Raji (cell line): ENCODE data around the gene MAP4K5.

Experiments
- POLR2A ChIP-seq: IDR thresholded peaks from 2 replicates; pipeline ENCODE4 v1.6.1; 2011; ENCODE audit warnings: low read depth, low read length, control low read depth; ENCODE audit not compliant: insufficient read depth

The MAP4K5 gene

DNA sequence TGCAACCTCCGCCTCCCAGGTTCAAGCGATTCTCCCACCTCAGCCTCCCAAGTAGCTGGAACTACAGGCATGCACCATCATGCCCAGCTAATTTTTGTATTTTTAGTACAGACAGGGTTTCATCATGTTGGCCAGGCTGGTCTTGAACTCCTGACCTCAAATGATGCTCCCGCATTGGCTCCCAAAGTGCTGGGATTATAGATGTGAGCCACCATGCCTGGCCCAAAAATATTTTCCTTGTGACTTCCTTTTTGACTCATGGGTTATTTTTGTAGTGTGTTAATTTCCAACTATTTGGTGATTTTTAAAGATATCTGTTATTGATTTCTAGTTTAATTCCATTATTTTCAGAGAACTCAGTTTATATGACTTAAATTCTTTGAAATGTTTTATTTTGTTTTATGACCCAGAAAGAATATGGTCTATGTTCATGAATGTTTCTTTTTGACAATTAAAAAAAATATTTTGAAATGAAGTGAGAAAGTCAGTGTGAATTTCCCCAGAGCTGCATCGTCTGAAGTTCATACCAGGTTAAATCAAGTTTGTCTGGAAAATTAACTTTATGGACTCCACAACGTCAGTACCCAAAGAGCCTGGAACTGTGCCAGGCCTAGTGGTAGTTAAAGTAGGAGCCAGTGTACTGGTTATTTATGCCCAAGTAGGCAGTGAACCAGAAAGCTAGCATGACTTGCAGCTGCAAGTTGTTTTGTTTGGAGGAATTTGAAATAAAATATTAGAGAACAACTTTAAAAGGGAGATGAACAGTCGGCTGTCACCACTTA is 132.9 kb downstream of the MAP4K5 start:
- no peak for TF ChIP-seq POLR2A

- TF ChIP-seq POLR2A: no peak
Observed at GRCh38 chr14:50398189-50398580, 134.2 kb downstream of the MAP4K5 start.

GRCh38 chr14:50397390-50398188 is 134.8 kb downstream of the MAP4K5 start:
- no peak for TF ChIP-seq POLR2A

DNA sequence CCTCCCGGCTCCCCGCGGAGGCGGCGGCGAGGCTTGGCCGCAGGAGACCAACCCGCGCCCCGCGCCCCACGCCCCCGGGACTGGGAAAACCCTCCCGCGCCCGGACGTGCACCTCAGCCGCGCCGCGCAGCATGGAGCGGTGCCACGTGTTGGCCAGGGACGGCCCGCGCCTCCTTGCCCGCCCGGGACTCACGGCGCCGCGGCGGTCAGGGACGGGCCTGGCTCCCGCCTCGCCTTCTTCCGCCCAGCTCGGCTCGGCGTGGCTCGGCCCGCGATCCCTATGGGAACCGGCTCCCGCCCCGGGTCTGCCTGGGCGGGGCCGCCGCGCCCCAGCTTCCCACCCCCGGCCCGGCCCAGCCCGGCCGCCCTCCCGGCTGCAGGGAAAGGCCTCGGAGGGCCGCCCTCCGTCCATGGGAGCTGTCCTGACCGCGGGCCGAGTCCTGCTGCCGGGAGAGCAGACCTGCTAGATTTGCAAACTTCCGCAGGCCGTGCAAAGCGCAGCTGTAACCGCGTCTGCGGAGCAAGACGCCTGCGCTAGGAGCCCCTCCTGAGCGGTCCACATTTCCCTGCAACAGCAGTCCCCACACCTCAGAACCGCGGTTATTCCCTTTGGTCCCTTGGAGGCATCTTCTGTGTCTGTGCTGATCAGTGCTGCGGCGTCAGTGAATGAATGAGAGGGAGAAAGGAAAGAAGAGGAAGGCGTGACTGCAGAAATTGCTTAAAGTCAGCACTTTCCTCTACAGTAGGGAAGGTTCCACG is 135.6 kb downstream of the MAP4K5 start, which contains the start of gene CDKL1:
CDKL1 (minus strand) TSS at position 251 of the 759 bp plus-strand sequence. CDS start 1,013 bp downstream, outside the sequence.
- peak; percentile 51 for TF ChIP-seq POLR2A

DNA sequence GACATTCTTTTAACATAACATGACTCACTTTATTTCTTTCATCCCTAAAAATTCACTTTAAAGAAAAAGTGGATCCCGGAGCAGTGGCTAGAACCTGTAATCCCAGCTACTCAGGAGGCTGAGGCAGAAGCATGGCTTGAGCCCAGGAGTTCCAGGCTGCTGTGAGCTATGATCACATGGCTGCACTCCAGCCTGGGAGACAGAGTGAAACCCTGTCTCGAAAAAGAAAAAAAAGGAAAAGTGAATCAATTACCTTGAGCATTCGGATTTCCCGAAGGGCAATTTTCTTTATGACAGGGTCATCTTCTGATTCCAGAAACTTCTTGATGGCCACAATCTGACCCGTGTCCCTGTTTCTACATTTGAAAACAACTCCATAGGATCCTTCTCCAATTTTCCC is 136.9 kb downstream of the MAP4K5 start:
- TF ChIP-seq POLR2A: no peak

DNA sequence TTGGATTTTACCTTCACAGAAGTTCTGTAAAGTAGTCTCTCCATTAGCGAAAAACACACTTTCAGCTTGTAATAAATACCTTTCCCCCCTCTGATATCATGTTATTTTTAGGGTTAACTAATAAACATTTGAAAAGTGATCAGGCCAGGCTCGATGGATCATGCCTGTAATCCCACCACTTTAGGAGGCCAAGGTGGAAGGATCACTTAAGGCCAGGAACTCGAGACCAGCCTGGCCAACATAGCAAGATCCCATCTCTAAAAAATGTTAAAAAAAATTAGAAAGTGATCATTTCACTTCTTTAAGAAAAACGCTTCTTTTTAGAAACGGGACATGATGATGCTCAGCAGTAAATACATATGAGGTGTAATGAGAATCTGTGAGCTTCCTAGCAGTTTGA is 137.7 kb downstream of the MAP4K5 start:
- TF ChIP-seq POLR2A: no peak

DNA sequence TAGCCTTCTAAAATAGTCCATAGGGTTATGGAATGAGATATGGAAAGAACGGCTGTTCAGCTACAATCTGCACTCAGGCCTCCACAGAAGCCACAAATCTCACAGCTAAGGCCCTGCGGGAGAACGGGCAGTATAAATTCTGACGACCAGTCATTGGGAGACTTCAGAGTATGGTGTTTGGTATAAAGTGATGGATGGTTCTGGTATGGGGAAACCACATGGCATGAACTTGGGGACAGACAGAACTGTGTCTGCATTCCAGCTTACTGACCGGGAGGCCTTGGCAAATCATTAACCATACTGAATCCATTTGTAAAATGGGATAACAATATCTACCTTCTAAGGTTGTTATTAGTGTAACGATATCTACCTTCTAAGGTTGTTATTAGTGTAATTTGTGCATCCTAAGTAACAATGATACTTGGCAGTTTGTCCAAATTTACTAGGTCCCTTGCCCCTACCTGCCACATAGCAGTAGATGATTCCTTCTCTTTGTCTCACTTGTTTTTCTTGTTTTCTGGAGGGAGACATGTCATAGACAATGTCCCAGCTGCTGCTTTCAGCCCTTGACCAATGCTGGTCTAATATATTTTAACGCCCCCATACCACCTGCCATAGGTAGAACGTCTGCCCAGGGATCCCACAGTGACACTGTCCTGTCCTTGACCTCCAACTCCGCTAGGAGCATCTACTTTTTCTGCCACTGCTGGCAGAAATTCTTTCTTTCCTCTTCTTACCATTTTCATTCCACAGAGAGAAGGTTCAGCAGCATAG is 142.5 kb downstream of the MAP4K5 start:
- TF ChIP-seq POLR2A: no peak

DNA sequence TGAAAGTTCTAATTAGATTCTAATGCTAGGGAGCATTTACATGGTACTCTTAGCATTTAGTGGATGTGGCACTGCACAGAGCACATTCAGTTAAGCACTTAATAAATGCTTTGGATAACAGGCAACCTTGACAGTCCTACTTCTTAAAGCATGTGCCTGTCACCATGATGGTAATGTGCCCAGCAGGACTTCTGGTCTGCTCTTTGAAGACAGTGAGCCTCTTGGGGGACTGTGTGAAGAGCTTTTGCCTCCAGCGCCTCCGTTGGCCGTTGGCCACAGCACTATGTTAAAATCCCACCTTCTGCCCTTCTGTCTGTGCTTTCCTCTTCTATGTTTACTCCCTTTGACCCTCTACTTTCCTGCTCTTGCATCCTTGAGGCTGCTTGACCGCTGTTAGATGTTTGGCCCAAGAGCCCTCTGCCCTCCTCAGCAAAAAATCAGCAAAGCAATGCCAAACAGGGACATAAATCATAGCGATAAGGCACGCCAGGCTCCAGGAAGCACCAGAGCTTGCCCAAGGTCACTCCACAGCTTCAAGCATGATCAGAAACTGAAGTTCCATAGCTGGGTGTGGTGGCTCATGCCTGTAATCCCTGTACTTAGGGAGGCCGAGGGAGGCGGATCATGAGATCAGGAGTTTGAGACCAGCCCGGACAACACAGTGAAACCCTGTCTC is 144.0 kb downstream of the MAP4K5 start:
- TF ChIP-seq POLR2A: no peak

- no peak for TF ChIP-seq POLR2A
Observed at GRCh38 chr14:50387548-50387947, 144.8 kb downstream of the MAP4K5 start.

DNA sequence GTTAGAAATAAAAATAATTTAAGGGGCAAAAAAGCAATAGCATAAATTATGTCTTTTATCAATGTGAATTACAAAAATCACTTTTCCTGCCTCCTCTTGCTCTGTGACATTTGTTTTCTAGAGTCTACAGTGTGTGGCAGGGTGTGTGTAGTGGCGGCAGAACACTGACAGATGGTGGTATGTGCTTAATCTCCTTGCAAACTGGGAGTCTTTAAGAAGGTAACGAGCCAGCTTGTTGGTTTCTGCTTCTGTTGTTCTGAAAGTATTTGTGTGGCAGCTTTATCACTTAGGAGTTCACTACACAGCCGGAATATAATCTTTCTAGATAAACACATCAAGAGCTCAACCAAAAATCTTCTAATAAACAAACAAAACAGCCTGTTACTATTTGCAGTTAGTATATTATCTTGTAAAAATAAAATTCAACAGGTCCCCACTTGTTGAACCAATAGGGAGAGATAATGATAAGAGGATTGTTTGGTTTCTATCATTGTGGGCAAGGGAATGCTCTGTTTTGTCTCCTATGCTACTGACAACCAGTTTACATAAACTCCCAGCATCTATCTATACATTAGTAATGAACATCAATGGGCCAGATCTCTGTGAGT is 148.6 kb downstream of the MAP4K5 start:
- no peak for TF ChIP-seq POLR2A

DNA sequence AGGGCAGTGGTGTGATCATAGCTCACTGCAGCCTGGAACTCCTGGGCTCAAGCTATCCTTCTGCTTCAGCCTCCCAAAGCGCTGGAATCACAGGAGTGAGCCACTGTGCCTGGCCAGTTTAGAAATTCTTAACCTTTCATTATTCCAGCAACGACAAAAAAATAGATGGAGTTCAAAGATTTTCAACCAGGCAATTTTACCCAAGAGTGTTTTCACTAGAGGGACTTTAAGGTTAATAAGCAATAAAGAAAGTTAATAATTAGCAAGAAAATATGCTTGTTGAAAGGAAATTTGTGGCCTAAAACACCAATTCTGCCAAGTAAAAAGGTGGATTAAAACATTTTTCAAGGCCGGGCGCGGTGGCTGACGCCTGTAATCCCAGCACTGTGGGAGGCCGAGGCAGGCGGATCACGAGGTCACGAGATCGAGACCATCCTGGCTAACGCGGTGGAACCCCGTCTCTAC is 150.5 kb downstream of the MAP4K5 start:
- no peak for TF ChIP-seq POLR2A

- no peak for TF ChIP-seq POLR2A
Observed at GRCh38 chr14:50381008-50381407, 151.4 kb downstream of the MAP4K5 start.

DNA sequence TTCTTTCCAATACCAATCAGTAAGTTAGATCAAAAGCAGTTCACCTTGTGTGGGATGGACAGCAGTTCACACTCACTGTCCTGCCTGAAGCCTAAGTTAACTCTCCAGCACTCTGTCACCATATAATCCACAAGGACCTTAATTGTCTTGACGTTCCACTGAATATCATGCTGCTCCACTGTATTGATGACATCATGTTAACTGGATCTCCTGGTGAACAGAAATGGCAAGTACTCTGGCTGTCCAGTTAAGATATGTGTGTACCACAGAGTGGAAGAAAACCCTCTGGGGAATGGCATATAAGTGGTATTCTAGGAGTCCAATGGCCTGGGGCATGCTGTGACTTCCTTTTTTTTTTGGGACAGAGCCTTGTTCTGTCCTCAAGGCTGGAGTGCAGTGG is 151.9 kb downstream of the MAP4K5 start:
- TF ChIP-seq POLR2A: no peak

DNA sequence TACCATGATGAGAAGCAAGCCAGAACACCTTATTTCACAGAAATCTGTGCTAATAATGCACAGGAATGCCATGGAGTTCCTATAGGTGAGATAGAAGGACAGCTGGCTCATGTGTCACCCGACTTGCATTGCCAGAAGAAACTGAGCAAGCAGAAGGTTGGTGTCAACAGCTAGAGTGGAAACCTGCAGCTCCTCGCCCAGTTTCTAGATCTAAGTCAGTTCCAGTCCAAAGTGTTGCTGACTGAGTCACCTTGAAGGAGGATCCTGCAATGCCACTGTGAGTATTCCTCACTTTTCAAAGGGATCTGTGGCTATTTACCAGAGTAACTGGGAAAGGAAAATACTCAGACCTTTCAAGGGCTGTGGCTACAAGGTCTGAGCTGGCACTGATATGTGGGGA is 152.8 kb downstream of the MAP4K5 start:
- no peak for TF ChIP-seq POLR2A
